Measurements from ENCODE around the gene CPM. TPM values are rescaled to one million over a fixed set of nuclear protein-coding genes. Genes with fewer than 3 reads are reported as not detected.

Gene CPM
- total and polyA plus RNA-seq, 10 of the 15 experiments (the other 5 are each of a cell fraction or from before 2014, with no cell fraction given): 0.06 to 1.7 (median 0.41) TPM

DNA sequence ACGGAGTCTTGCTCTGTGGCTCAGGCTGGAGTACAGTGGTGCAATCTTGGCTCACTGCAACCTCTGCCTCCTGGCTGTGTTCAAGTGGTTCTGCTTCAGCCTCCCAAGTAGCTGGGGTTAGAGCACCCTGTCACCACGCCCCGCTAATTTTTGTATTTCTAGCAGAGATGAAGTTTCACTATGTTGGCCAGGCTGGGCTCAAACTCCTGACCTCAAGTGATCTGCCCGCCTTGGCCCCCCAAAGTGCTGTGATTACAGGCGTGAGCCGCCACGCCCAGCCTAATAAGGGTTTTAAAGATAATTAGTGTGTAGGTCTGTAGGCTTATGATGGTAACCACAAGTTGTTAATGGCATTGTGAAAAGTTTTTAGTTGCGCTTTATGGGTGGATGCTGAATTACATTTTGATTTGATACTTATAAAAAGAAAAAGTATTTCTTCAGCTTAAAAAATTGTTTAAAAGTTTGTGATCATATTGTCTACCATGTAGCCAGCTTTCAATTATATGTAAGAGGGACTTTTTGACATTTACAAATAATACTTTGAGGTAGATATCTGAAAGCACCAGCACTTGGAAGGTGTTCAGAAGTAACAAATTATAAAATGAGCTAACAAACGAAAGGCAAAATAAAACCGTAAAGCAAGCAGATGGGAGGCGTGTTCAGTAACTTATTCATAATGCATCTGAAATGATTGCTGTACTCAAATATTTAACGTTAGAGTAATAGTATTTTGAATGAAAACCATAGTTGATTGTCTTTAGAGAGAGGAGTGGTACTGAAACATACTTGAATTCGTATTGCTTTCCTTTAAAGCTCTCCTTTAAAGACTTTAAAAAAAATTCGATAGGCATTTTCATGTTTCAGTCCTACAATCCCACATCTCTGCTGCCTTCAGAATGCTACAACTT lies 87.9 kb downstream of the CPM start:
- intact Hi-C loops (cut with micrococcal nuclease; ENCODE audit: unreplicated experiment): loop anchor here (10.0 kb wide), 1 partner anchor 400 kb away; no protein-coding TSS in a partner anchor
- peak; percentile 20 for ATAC-seq
- DNase-seq (ENCODE audit: low read depth, low spot score): no peak
- no peaks in the 10 kb centered on the region for H3K9me3 ChIP-seq (replicated peaks; ENCODE audit: control insufficient read depth, insufficient read depth, low read length)
- no TSS peak for BruUV-seq (replicated peaks)
- H2AFZ ChIP-seq (ENCODE audit: control insufficient read depth, low read depth, low read length): no peak overlapping the region
- H4K20me1 ChIP-seq (ENCODE audit: control insufficient read depth, insufficient read depth): no peaks in the 10 kb centered on the region
- no peak for FAIRE-seq
- 90% methylated on average over 14 of the region's 14 CpGs for WGBS (ENCODE audit: insufficient coverage, insufficient replicate concordance, low lambda C conversion rate, missing lambda C conversion rate)
- H3K27ac ChIP-seq (ENCODE audit: control insufficient read depth, insufficient read depth): no peak overlapping the region
- H3K27me3 ChIP-seq (replicated peaks in 1 of 2; ENCODE audit: control insufficient read depth in 2 of 2, insufficient read depth in 2 of 2, low read length in 1 of 2): no peaks in the 10 kb centered on the region
- no peak overlapping the region for H3K9ac ChIP-seq (ENCODE audit: control insufficient read depth, insufficient read depth, low read length)
- ChIA-PET POLR2A (interaction anchor here (1.4 kb wide), 1 partner anchor 99 kb away, joined by 3 read pairs; the partner anchor contains the start of gene SLC35E3), SMC1A (ENCODE audit: uncharacterized antibody, unreplicated experiment) (interaction anchor here (1.0 to 4.5 kb wide), 6 partner anchors 9 to 32 kb away, joined by 3 to 15 read pairs (median 4); no protein-coding TSS in a partner anchor), CTCF (interaction anchor here (0.6 to 1.9 kb wide), 9 partner anchors 8 to 227 kb away, joined by 3 to 11 read pairs (median 4); no protein-coding TSS in a partner anchor), RAD21 (ENCODE audit: unreplicated experiment) (interaction anchor here (0.6 to 0.9 kb wide), 2 partner anchors 16 to 1489 kb away, joined by 3 to 4 read pairs; no protein-coding TSS in a partner anchor)
- no peaks in the 10 kb centered on the region for H3K79me2 ChIP-seq (ENCODE audit: control insufficient read depth, insufficient read depth, low read length)
- in situ Hi-C loops (cut with MboI): no loop called here
- peaks cover 4 to 19% of the 10 kb centered on the region in 2 experiments for H3K36me3 ChIP-seq (ENCODE audit: control insufficient read depth in 2 of 2, insufficient read depth in 2 of 2, low read length in 1 of 2)
- H3K4me3 ChIP-seq: no peak overlapping the region
- H3K4me2 ChIP-seq (ENCODE audit: control insufficient read depth, insufficient read depth): no peak overlapping the region
- no peaks in the 10 kb centered on the region for H3K4me1 ChIP-seq (ENCODE audit: control insufficient read depth, insufficient read depth, low read length)
- TF ChIP-seq BACH1 (IDR thresholded peaks at IDR 0.05; ENCODE audit: borderline replicate concordance): peak; percentile 75; the same call in 1 of the 2 replicates
- TF ChIP-seq CBFB (IDR thresholded peaks at IDR 0.05; ENCODE audit: low read depth): no peak
- TF ChIP-seq, protein P1, sequence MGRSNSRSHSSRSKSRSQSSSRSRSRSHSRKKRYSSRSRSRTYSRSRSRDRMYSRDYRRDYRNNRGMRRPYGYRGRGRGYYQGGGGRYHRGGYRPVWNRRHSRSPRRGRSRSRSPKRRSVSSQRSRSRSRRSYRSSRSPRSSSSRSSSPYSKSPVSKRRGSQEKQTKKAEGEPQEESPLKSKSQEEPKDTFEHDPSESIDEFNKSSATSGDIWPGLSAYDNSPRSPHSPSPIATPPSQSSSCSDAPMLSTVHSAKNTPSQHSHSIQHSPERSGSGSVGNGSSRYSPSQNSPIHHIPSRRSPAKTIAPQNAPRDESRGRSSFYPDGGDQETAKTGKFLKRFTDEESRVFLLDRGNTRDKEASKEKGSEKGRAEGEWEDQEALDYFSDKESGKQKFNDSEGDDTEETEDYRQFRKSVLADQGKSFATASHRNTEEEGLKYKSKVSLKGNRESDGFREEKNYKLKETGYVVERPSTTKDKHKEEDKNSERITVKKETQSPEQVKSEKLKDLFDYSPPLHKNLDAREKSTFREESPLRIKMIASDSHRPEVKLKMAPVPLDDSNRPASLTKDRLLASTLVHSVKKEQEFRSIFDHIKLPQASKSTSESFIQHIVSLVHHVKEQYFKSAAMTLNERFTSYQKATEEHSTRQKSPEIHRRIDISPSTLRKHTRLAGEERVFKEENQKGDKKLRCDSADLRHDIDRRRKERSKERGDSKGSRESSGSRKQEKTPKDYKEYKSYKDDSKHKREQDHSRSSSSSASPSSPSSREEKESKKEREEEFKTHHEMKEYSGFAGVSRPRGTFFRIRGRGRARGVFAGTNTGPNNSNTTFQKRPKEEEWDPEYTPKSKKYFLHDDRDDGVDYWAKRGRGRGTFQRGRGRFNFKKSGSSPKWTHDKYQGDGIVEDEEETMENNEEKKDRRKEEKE (IDR thresholded peaks at IDR 0.05): no peak
- TF ChIP-seq POLR2AphosphoS5 (IDR thresholded peaks at IDR 0.05; ENCODE audit: low read length): peak; percentile 84; the same call in 1 of the 2 replicates
- no peak for TF ChIP-seq ZZZ3 (IDR thresholded peaks at IDR 0.05; ENCODE audit: control insufficient read depth, insufficient read length, low read depth)
- TF ChIP-seq, protein P2, sequence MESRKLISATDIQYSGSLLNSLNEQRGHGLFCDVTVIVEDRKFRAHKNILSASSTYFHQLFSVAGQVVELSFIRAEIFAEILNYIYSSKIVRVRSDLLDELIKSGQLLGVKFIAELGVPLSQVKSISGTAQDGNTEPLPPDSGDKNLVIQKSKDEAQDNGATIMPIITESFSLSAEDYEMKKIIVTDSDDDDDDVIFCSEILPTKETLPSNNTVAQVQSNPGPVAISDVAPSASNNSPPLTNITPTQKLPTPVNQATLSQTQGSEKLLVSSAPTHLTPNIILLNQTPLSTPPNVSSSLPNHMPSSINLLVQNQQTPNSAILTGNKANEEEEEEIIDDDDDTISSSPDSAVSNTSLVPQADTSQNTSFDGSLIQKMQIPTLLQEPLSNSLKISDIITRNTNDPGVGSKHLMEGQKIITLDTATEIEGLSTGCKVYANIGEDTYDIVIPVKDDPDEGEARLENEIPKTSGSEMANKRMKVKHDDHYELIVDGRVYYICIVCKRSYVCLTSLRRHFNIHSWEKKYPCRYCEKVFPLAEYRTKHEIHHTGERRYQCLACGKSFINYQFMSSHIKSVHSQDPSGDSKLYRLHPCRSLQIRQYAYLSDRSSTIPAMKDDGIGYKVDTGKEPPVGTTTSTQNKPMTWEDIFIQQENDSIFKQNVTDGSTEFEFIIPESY (IDR thresholded peaks at IDR 0.05): peak; percentile 78; the same call in 1 of the 2 replicates
- TF ChIP-seq BRCA1 (IDR thresholded peaks at IDR 0.05; ENCODE audit: low read depth, low read length): no peak
- TF ChIP-seq ZSCAN29 (IDR thresholded peaks at IDR 0.05): no peak
- no peak for TF ChIP-seq KDM1A (IDR thresholded peaks at IDR 0.05; ENCODE audit: borderline replicate concordance)
- TF ChIP-seq, protein P3, sequence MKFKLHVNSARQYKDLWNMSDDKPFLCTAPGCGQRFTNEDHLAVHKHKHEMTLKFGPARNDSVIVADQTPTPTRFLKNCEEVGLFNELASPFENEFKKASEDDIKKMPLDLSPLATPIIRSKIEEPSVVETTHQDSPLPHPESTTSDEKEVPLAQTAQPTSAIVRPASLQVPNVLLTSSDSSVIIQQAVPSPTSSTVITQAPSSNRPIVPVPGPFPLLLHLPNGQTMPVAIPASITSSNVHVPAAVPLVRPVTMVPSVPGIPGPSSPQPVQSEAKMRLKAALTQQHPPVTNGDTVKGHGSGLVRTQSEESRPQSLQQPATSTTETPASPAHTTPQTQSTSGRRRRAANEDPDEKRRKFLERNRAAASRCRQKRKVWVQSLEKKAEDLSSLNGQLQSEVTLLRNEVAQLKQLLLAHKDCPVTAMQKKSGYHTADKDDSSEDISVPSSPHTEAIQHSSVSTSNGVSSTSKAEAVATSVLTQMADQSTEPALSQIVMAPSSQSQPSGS (IDR thresholded peaks at IDR 0.05; ENCODE audit: low read length): 0 out of 2 replicates have a peak, but pooled peaks have one; percentile 31
- no peak; the same call in 1 of the 2 replicates for TF ChIP-seq SMAD5 (IDR thresholded peaks at IDR 0.05; ENCODE audit: low read depth)
- TF ChIP-seq, protein P4, sequence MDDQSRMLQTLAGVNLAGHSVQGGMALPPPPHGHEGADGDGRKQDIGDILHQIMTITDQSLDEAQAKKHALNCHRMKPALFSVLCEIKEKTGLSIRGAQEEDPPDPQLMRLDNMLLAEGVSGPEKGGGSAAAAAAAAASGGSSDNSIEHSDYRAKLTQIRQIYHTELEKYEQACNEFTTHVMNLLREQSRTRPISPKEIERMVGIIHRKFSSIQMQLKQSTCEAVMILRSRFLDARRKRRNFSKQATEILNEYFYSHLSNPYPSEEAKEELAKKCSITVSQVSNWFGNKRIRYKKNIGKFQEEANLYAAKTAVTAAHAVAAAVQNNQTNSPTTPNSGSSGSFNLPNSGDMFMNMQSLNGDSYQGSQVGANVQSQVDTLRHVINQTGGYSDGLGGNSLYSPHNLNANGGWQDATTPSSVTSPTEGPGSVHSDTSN (IDR thresholded peaks at IDR 0.05; ENCODE audit: insufficient replicate concordance, low read depth, low read length): no peak
- TF ChIP-seq PML (IDR thresholded peaks at IDR 0.05; ENCODE audit: low read length): peak; percentile 54; the same call in 1 of the 2 replicates
- TF ChIP-seq, protein P5, sequence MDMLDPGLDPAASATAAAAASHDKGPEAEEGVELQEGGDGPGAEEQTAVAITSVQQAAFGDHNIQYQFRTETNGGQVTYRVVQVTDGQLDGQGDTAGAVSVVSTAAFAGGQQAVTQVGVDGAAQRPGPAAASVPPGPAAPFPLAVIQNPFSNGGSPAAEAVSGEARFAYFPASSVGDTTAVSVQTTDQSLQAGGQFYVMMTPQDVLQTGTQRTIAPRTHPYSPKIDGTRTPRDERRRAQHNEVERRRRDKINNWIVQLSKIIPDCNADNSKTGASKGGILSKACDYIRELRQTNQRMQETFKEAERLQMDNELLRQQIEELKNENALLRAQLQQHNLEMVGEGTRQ (IDR thresholded peaks at IDR 0.05; ENCODE audit: borderline replicate concordance, low read depth, low read length): no peak

Measured in GM12878 (cell line).